WTC11 (cell line): ENCODE measurements around the gene MGARP. TPM values are rescaled to one million over a fixed set of nuclear protein-coding genes. Genes with fewer than 3 reads are reported as not detected.
"Not testable (repeated sequence)": the region's sequence is repeated elsewhere in the genome, so short reads cannot be mapped to it uniquely, and the experiment has no call there.

Experiments
- ATAC-seq: fragments of 200-7000 bp; cut with Tn5 transposase; 2 replicates; pipeline ENCODE4 v1.10.0; 2021; ENCODE audit warnings: mild to moderate bottlenecking, moderate library complexity
- CTCF ChIA-PET: fragments of 300-600 bp; sonication (Branson Sonifier 250); formaldehyde crosslinking; loops from one replicate; lab custom pipeline; 2021; ENCODE audit warnings: antibody characterized with exemption; lab: Charles Lee
- POLR2A ChIA-PET: fragments of 350-600 bp; sonication (Branson Sonifier 250); formaldehyde crosslinking; loops from one replicate; lab custom pipeline; 2021; ENCODE audit warnings: antibody characterized with exemption; lab: Charles Lee
- DNase-seq: peaks from one replicate; pipeline ENCODE4 v3.0.0; 2021; ENCODE audit warnings: low spot score
- H3K27ac Mint-ChIP-seq: 2 replicates; pipeline ENCODE4 v1.8.0; 2021; ENCODE audit warnings: mixed read lengths
- H3K27me3 Mint-ChIP-seq: 2 replicates; pipeline ENCODE4 v1.8.0; 2021; ENCODE audit warnings: low read depth, mild to moderate bottlenecking, moderate library complexity, mixed read lengths
- H3K36me3 Mint-ChIP-seq: 2 replicates; pipeline ENCODE4 v1.8.0; 2021; ENCODE audit warnings: mixed read lengths
- H3K4me1 Mint-ChIP-seq: 2 replicates; pipeline ENCODE4 v1.8.0; 2022; ENCODE audit warnings: mixed read lengths
- H3K4me3 Mint-ChIP-seq: 2 replicates; pipeline ENCODE4 v1.8.0; 2021; ENCODE audit warnings: mild to moderate bottlenecking, moderate library complexity, mixed read lengths
- H3K9me3 Mint-ChIP-seq: 2 replicates; pipeline ENCODE4 v1.8.0; 2021; ENCODE audit warnings: mixed read lengths
- EMX1 ChIP-seq: fragments of 250-450 bp; sonication (Bioruptor Pico); IDR thresholded peaks from 2 replicates; pipeline ENCODE4 v1.8.0; 2021; ENCODE audit warnings: mild to moderate bottlenecking
- FOXK1 ChIP-seq: sonication (generic); formaldehyde crosslinking; IDR thresholded peaks from 2 replicates; pipeline ENCODE4 v1.8.0; 2022; ENCODE audit warnings: mild to moderate bottlenecking, moderate library complexity, missing genetic modification reagents
- GTF2I ChIP-seq: fragments of 250-450 bp; sonication (Bioruptor Pico); conservative IDR thresholded peaks from 2 replicates; pipeline ENCODE4 v1.4.0; 2021; ENCODE audit warnings: mild to moderate bottlenecking
- MXD4 ChIP-seq: fragments of 250-450 bp; sonication (Bioruptor Pico); IDR thresholded peaks from 2 replicates; pipeline ENCODE4 v1.8.0; 2021; ENCODE audit warnings: mild to moderate bottlenecking, moderate library complexity, borderline replicate concordance
- NFATC4 ChIP-seq: fragments of 250-450 bp; sonication (Bioruptor Pico); IDR thresholded peaks from 2 replicates; pipeline ENCODE4 v1.9.0; 2021; ENCODE audit warnings: mild to moderate bottlenecking
- PRRX2 ChIP-seq: fragments of 250-450 bp; sonication (Bioruptor Pico); IDR thresholded peaks from 2 replicates; pipeline ENCODE4 v1.8.0; 2021; ENCODE audit warnings: mild to moderate bottlenecking
- RORB ChIP-seq: fragments of 250-450 bp; sonication (Bioruptor Pico); IDR thresholded peaks from 2 replicates; pipeline ENCODE4 v1.9.0; 2021; ENCODE audit warnings: mild to moderate bottlenecking
- SMAD3 ChIP-seq: sonication (generic); formaldehyde crosslinking; IDR thresholded peaks from 2 replicates; pipeline ENCODE4 v1.8.0; 2022; ENCODE audit warnings: missing genetic modification reagents, mild to moderate bottlenecking, borderline replicate concordance
- TEAD4 ChIP-seq: sonication (generic); formaldehyde crosslinking; IDR thresholded peaks from 2 replicates; pipeline ENCODE4 v1.8.0; 2022; ENCODE audit warnings: mild to moderate bottlenecking, missing genetic modification reagents
- ZNF219 ChIP-seq: sonication (generic); formaldehyde crosslinking; IDR thresholded peaks from 2 replicates; pipeline ENCODE4 v1.8.0; 2023; ENCODE audit warnings: missing genetic modification reagents, mild to moderate bottlenecking, borderline replicate concordance
- ZNF263 ChIP-seq: sonication (generic); formaldehyde crosslinking; IDR thresholded peaks from 2 replicates; pipeline ENCODE4 v1.8.1; 2022; ENCODE audit warnings: low read depth, mild to moderate bottlenecking, moderate library complexity, missing genetic modification reagents
- ZNF416 ChIP-seq: fragments of 250-450 bp; sonication (Bioruptor Pico); IDR thresholded peaks from 2 replicates; pipeline ENCODE4 v1.9.0; 2021; ENCODE audit warnings: mild to moderate bottlenecking, inconsistent platforms
- total RNA-seq: library from RNA; stranded (reverse); gene quantifications from 3 replicates; pipeline ENCODE4 v1.2.3, GENCODE V29; 2021
- TF ChIP-seq, protein P1 (sequence below): sonication (generic); formaldehyde crosslinking; IDR thresholded peaks from 2 replicates; pipeline ENCODE4 v1.8.0; 2022; ENCODE audit warnings: mild to moderate bottlenecking, missing genetic modification reagents
- TF ChIP-seq, protein P2 (sequence below): fragments of 200-600 bp; IDR thresholded peaks from 2 replicates; pipeline ENCODE4 v1.8.0; 2022; ENCODE audit warnings: antibody characterized with exemption
- TF ChIP-seq, protein P3 (sequence below): fragments of 250-450 bp; sonication (Bioruptor Pico); IDR thresholded peaks from 2 replicates; pipeline ENCODE4 v1.9.0; 2021; ENCODE audit warnings: mild to moderate bottlenecking
- TF ChIP-seq, protein P4 (sequence below): sonication (generic); formaldehyde crosslinking; IDR thresholded peaks from 2 replicates; pipeline ENCODE4 v1.8.0; 2023; ENCODE audit warnings: missing genetic modification reagents
- TF ChIP-seq, protein P5 (sequence below): sonication (generic); formaldehyde crosslinking; IDR thresholded peaks from 2 replicates; pipeline ENCODE4 v1.8.1; 2023; ENCODE audit warnings: mild to moderate bottlenecking, moderate library complexity, missing genetic modification reagents
- TF ChIP-seq, protein P6 (sequence below): fragments of 250-450 bp; sonication (Bioruptor Pico); IDR thresholded peaks from 2 replicates; pipeline ENCODE4 v1.8.0; 2021; ENCODE audit warnings: mild to moderate bottlenecking

The MGARP gene
- total RNA-seq, 1 experiment from 2014 or later: 4.6 TPM

DNA sequence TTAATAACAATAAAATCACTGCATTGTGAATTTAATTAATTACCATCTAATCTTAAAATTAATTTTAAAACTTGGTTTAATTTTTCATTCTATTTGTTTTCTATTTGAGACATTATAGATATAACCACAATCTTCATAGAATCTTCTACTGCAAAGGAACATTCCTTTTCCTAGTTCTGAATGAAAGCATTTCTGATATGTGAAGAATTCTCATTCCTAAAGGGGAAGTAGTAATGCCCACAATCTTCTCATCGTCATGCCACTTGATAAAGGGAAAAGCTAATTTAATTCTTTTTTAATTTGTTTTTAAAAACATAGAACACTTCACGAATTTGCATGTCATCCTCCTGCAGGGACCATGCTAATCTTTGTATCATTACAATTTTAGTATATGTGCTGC is 23.7 kb downstream of the MGARP start:
- Mint-ChIP-seq H3K36me3 (no peaks in the 10 kb centered on the region), H3K4me1 (peaks cover 2% of the 10 kb centered on the region; the same call in 1 of the 2 replicates), H3K27me3 (no peaks in the 10 kb centered on the region), H3K4me3 (no peak overlapping the region), H3K9me3 (no peaks in the 10 kb centered on the region), H3K27ac (no peak overlapping the region)
- TF ChIP-seq EMX1 (CRISPR knock-in tag) (no peak), TEAD4 (no peak), ZNF416 (CRISPR knock-in tag) (no peak), MXD4 (CRISPR knock-in tag) (no peak), ZNF219 (CRISPR knock-in tag) (no peak), RORB (CRISPR knock-in tag) (no peak), GTF2I (CRISPR knock-in tag) (no peak), PRRX2 (CRISPR knock-in tag) (no peak), NFATC4 (CRISPR knock-in tag) (no peak), ZNF263 (CRISPR knock-in tag) (no peak), SMAD3 (CRISPR knock-in tag) (no peak), FOXK1 (CRISPR knock-in tag) (no peak)
- TF ChIP-seq, protein P1, sequence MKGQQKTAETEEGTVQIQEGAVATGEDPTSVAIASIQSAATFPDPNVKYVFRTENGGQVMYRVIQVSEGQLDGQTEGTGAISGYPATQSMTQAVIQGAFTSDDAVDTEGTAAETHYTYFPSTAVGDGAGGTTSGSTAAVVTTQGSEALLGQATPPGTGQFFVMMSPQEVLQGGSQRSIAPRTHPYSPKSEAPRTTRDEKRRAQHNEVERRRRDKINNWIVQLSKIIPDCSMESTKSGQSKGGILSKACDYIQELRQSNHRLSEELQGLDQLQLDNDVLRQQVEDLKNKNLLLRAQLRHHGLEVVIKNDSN: no peak
- TF ChIP-seq, protein P2, sequence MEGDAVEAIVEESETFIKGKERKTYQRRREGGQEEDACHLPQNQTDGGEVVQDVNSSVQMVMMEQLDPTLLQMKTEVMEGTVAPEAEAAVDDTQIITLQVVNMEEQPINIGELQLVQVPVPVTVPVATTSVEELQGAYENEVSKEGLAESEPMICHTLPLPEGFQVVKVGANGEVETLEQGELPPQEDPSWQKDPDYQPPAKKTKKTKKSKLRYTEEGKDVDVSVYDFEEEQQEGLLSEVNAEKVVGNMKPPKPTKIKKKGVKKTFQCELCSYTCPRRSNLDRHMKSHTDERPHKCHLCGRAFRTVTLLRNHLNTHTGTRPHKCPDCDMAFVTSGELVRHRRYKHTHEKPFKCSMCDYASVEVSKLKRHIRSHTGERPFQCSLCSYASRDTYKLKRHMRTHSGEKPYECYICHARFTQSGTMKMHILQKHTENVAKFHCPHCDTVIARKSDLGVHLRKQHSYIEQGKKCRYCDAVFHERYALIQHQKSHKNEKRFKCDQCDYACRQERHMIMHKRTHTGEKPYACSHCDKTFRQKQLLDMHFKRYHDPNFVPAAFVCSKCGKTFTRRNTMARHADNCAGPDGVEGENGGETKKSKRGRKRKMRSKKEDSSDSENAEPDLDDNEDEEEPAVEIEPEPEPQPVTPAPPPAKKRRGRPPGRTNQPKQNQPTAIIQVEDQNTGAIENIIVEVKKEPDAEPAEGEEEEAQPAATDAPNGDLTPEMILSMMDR: no peak
- TF ChIP-seq, protein P3, sequence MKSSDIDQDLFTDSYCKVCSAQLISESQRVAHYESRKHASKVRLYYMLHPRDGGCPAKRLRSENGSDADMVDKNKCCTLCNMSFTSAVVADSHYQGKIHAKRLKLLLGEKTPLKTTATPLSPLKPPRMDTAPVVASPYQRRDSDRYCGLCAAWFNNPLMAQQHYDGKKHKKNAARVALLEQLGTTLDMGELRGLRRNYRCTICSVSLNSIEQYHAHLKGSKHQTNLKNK: no peak
- TF ChIP-seq, protein P4, sequence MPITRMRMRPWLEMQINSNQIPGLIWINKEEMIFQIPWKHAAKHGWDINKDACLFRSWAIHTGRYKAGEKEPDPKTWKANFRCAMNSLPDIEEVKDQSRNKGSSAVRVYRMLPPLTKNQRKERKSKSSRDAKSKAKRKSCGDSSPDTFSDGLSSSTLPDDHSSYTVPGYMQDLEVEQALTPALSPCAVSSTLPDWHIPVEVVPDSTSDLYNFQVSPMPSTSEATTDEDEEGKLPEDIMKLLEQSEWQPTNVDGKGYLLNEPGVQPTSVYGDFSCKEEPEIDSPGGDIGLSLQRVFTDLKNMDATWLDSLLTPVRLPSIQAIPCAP (CRISPR knock-in tag): no peak
- TF ChIP-seq, protein P5, sequence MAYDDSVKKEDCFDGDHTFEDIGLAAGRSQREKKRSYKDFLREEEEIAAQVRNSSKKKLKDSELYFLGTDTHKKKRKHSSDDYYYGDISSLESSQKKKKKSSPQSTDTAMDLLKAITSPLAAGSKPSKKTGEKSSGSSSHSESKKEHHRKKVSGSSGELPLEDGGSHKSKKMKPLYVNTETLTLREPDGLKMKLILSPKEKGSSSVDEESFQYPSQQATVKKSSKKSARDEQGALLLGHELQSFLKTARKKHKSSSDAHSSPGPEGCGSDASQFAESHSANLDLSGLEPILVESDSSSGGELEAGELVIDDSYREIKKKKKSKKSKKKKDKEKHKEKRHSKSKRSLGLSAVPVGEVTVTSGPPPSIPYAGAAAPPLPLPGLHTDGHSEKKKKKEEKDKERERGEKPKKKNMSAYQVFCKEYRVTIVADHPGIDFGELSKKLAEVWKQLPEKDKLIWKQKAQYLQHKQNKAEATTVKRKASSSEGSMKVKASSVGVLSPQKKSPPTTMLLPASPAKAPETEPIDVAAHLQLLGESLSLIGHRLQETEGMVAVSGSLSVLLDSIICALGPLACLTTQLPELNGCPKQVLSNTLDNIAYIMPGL: no peak
- TF ChIP-seq, protein P6, sequence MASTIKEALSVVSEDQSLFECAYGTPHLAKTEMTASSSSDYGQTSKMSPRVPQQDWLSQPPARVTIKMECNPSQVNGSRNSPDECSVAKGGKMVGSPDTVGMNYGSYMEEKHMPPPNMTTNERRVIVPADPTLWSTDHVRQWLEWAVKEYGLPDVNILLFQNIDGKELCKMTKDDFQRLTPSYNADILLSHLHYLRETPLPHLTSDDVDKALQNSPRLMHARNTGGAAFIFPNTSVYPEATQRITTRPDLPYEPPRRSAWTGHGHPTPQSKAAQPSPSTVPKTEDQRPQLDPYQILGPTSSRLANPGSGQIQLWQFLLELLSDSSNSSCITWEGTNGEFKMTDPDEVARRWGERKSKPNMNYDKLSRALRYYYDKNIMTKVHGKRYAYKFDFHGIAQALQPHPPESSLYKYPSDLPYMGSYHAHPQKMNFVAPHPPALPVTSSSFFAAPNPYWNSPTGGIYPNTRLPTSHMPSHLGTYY (CRISPR knock-in tag): no peak
- no peak for DNase-seq
- ATAC-seq: no peak
- ChIA-PET CTCF (no interaction called here), POLR2A (interaction anchor here (0.5 kb wide), 1 partner anchor 160 kb away, joined by 3 read pairs; no protein-coding TSS in a partner anchor)

DNA sequence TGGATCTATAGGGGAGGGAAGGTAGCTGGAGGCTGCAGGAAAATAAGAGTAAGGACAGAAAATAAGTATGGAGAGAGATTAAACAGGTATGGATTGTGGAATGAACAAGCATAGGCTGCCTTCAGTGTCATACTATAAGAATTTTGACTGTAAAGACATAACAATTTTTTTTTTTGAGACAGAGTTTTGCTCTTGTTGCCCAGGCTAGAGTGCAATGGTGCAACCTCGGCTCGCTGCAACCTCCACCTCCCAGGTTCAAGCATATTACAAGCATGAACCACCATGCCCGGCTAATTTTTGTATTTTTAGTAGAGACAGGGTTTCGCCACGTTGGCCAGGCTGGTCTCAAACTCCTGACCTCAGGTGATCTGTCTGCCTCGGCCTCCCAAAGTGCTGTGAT is 24.4 kb downstream of the MGARP start:
- POLR2A ChIA-PET: not testable (repeated sequence)

More for the DNA sequence above, 24.4 kb downstream of the MGARP start:
- not testable (repeated sequence) for H3K4me1 Mint-ChIP-seq, H3K27ac Mint-ChIP-seq, H3K27me3 Mint-ChIP-seq, H3K4me3 Mint-ChIP-seq, DNase-seq, ATAC-seq, H3K36me3 Mint-ChIP-seq, H3K9me3 Mint-ChIP-seq
- CTCF ChIA-PET: interaction anchor here (1.0 kb wide), 1 partner anchor 225 kb away, joined by 3 read pairs; no protein-coding TSS in a partner anchor
